HG03175 (cell line): Measurements from ENCODE around the gene R3HDML.
"Not testable (repeated sequence)": the region's sequence is repeated elsewhere in the genome, so short reads cannot be mapped to it uniquely, and the experiment has no call there.

Experiments
- ATAC-seq: cut with Tn5 transposase; IDR thresholded peaks from one replicate; pipeline ENCODE4 v1.9.1; 2021; ENCODE audit warnings: mild to moderate bottlenecking, moderate library complexity; ENCODE audit not compliant: unreplicated experiment

Gene R3HDML, protein sequence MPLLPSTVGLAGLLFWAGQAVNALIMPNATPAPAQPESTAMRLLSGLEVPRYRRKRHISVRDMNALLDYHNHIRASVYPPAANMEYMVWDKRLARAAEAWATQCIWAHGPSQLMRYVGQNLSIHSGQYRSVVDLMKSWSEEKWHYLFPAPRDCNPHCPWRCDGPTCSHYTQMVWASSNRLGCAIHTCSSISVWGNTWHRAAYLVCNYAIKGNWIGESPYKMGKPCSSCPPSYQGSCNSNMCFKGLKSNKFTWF

GRCh38 chr20:44336725-44337380, at the start of gene R3HDML:
TSS of gene R3HDML (plus strand) at chr20:44337043. CDS start at chr20:44337158, 115 bp downstream.
- ATAC-seq: no peak

DNA sequence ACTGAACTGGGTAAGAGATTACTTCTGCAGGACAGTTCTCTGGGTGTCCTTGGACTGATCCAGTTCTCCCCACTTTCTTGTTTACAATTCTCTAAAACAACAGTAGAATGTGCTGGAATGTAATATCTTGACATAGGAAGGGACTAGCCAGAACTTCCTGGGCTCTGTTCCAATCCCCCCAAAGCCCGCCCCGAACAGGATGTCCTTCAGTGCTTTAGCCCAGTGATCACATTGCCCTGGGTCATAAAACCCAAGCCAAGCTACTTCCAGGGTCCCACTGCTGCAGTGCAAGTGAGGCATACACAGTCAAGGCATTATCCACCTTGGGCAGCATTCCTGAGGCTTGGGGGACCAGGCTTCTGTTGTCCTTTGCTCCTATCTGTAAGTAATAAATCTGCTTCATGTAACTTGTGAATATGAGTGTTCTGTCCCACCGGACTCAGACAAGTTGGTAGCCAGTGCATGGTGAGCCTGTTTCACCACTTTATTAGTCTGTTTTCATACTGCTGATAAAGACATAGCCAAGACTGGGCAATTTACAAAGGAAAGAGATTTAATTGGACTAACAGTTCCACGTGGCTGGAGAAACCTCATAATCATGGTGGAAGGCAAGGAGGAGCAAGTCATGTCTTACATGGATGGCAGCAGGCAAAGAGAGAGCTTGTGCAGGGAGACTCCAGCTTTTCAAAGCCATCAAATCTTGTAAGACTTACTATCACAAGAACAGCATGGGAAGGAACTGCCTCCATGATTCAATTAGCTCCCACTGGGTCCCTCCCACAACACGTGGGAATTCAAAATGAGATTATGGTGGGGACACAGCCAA, 49.4 kb upstream of the R3HDML start:
- no peak for ATAC-seq

GRCh38 chr20:44288252-44288651, 48.6 kb upstream of the R3HDML start:
- no peak for ATAC-seq

DNA sequence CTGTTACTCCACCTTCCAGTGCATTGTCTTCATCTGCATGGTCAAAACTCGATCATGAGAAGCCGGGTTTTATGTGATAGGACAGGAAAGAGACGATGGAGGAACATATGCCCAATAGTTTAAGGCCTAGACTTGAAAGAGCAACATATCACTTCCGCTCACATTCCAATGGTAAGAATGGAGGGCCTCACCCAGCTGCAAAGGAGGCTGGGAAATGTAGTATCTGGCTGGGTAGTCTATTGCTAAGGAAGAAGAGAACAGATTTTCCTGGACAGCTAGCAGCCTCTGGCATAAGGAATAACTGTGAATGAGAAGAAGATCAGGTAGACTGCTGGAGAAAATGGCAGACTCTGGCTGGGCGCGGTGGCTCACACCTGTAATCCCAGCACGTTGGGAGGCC, 45.1 kb upstream of the R3HDML start:
- no peak for ATAC-seq

DNA sequence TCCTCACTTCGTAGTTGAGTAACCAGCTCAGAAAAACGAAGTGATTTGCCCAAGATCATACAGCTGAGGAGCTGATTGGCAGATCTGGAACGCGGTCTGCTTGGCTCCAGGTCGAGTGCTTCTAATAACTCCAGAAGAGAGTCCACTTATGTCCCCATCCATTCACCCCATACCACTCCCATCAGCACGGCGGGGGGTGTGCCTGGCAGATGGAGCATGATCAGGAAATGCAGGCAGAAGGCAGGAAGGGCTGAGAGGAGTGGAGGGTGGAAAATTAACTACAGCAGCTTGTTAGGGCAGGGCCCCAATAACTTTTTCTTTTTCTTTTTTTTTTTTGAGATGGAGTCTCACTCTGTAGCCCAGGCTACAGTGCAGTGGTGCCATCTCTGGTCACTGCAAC, 40.8 kb upstream of the R3HDML start:
- ATAC-seq: no peak

- no peak for ATAC-seq
Measured at GRCh38 chr20:44297721-44298120, 39.1 kb upstream of the R3HDML start.

GRCh38 chr20:44299011-44299535, 37.8 kb upstream of the R3HDML start:
- not testable (repeated sequence) for ATAC-seq

DNA sequence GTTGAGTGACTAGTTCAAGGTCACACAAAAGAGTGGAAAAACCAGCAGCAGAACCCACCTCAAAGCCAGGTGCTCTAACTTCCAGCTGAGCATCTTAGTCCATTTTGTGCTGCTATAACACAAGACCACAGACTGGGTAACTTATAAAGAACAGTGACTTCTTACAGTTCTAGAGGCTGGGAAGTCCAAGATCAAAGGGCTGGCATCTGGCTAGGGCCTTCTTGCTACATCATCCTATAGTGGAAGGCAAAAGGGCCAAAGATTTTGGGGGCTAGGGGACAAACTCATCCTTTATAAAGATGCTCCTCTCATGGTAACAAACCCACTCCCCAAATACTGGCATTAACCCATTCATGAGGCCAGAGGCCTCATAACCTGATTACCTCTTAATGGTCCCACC, 35.6 kb upstream of the R3HDML start:
- ATAC-seq: no peak

GRCh38 chr20:44302026-44302669, 34.7 kb upstream of the R3HDML start:
- no peak for ATAC-seq

DNA sequence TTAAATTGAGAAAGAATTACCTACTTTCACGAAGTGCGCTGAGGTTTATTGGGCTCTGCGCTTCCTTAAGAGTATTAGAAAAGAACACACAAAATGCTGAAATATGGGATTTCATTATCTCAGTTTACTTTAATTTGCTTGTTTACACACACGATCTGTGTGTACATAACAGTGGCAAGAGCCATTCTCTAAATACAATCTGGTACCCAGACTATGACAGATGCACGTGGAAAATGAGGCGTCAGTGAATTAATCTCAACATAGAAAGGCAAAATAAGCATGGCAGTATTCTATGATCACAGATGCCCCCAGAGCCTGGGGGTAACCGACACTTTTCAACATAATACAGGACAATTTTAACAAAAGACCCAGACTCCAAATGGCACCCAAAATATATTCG, 34.1 kb upstream of the R3HDML start:
- no peak for ATAC-seq

- ATAC-seq: no peak
Measured at GRCh38 chr20:44304383-44304782, 32.5 kb upstream of the R3HDML start.

DNA sequence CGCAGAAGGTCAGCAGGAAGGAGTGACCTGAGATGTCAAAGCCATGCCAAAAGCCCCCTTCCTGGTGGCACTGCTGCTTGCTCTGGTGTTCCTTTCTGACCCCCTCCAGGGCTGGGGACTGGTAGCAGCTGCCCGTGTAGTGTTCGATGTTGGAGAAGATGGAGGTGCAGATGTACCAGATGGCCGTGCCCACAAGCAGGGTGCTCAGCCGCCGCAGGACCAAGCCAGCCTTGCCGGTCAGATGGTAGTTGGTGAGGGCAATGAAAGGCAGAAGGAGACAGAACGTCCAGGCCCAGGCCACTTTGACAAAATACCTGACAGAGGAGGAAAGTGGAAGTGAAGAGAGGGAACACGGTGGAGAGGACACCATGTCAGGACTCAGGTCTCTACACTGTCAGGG, 29.9 kb upstream of the R3HDML start:
- no peak for ATAC-seq

DNA sequence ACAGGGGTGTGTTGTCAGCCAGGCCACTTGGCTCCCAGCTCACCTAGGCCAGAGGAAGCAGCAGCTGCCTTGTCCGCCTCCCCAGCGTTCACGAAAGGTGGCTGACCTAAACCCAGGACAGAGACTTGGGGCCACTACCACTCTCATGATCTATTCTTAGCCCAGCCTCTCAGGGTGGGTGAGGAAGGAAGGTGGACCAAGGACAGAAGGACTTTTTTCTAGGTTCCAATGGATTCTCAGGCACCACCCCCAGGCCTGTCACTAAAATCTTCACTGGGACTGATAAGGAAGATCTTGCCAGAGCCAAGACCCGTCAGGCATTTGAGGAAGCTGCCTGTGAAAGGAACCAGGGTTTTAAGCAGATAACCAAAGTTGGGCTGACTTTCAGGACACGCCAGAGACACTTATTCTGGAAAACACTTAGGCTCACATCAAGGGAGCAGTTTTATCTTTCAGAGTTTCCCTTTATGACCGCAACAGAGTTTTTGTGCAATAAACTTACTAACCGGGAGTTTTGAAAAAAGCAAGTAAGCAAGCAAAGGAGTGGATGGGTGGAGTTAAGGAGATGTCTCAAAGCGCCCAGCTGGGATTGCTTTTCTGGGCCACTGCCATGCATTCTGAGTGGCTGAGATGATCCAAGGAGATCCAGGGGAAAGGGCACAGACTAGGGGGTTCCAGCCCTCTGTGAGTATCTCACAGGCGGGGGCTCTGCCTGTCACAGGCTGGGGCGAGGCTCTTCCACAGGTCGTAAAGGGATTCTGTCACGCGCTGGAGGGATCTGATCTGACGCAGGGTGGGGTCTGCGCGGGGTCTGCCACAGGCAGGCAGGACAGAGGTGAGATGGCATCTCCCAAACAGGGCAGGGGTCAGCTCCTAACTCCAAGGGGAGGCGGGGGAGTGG, 26.8 kb upstream of the R3HDML start:
- ATAC-seq: no peak

DNA sequence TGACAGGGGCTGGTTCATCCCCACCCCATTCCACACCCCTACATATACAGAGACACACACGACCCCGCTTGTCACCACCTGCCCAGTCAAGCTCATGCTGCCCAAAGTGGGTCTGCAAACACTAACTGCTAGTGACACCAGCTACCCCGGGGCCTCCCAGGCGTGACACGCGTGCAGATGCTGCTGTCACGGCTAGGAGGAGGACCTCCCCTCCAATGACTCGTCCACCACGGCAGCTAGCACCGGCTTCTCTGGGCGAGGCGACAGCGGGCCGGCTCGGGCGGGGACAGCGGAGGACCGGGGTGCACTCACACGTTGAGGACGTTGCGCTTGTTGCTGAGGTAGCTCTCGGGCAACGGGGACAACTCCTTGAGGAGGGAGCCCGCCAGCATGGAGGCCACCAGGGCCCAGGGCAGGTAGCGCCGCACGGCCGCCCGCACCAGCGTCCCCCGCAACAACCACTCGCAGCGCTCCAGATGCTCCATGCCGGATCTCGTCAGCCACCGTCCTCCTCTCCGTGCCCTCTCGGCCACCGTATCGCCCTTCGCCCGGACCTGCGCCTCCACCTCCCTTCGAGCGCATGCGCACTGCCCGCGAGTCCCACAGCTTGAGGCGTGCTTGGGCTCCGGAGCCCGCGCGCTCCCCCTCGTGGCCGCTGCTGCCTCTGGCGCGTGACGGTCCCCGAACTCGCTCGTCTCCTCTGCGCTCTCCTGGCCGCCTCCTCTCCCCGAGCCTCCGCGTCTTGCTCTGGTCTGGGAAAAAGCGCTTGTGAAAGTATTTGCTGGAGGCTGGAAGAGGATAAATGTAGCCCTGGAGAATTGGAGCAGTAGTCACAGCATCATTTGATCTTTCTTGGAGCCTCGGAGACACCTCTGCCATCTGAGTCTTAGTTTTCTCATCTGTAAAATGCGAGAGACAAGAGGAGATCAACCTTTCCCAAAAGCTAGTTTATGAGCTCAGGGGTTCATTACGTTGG, 25.9 kb upstream of the R3HDML start, which contains the start of gene FITM2:
FITM2 (minus strand) TSS at position 539 of the 976 bp plus-strand sequence; CDS start at position 485, 54 bp downstream.
- ATAC-seq: peak; percentile 90

GRCh38 chr20:44314870-44315269, 22.0 kb upstream of the R3HDML start:
- ATAC-seq: no peak

DNA sequence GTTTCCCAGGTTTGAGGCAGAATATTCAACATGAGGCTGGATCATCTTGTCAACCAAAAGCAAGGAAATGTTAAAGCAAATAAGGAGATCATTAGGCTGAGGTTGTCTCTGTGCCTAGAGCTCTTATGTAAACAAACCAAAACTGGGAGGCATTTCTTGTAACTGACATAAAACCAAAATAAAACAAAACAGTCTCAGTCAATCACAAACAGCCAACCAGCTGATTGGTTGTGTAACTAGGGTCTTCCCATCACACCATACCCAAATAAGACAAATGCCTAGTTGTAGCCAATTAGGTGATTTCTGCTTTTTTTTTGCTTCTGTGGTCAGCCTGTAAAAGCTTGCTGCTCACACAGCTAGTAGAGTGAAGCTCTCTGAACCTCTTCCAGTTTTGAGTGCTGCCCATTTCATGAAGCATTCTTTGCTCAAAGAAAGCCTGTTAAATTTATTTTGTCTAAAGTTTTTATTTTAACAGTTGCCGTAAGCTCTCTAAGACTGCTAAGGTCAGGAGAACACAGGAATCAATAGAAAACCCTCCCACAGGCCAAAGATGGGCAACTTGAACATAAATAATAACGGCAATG, 16.9 kb upstream of the R3HDML start:
- ATAC-seq: no peak

DNA sequence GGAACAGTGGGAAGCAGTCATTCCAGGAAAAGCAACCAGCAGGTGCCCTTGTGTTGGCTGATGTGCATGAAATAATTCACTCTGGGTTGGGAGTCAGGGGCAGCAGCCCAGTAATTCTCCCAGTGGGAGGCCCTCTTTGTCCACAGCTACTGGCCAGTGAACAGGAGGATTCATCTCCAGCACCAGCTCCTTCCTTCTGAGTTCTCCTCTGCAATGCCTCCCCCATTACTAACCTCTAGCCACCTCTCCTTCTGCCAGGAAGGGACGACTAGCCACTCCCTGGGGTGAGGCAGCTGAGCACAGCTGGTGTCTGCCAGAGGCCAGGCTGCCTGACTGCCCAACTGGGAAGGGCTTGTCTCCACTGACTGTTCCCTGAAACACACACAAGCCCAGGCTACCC, 12.5 kb upstream of the R3HDML start:
- ATAC-seq: no peak

GRCh38 chr20:44326391-44327159, 10.3 kb upstream of the R3HDML start:
- no peak for ATAC-seq
